Left colon (tissue), 2 donors: ENCODE data around the gene ARHGAP18. TPM values are rescaled to one million over a fixed set of nuclear protein-coding genes. Genes with fewer than 3 reads are reported as not detected.

Experiments
- ATAC-seq: fragments of 200-7000 bp; cut with Tn5 transposase; one replicate; pipeline ENCODE4 v1.9.1; 2020; ENCODE audit warnings: mild to moderate bottlenecking, moderate library complexity
- DNase-seq, 2 donors: peaks; one replicate each; pipeline ENCODE4 v3.0.0-alpha.2; 2020
- intact Hi-C, 2 donors: fragments of 100-400 bp; cut with DNase I in 1 of 2; cut with micrococcal nuclease in 1 of 2; formaldehyde crosslinking; loops; one replicate each; pipeline versions ENCODE4 v1.11.2 to v1.14.0; 2022; cut with DNase I, micrococcal nuclease
- total RNA-seq, 2 donors: library from RNA; stranded (reverse); fragmentation: NEBNext Ultra II Directional; extraction: Animal tissue kit (Norgen Biotek cat#: 25700); gene quantifications; one replicate each; pipeline ENCODE4 v1.2.1, GENCODE V29; 2021
- donor health status: DM: no; HTN: no; CAD: no.
- donor health status: DM: yes; HTN: yes; CAD: no.

Gene ARHGAP18
- total RNA-seq, 2 donors from 2014 or later = 19.9 to 26.9 TPM

- no peak for ATAC-seq
- DNase-seq = no peak
- intact Hi-C loops = no loop called here
These were observed 12.2 kb downstream of the ARHGAP18 start for GRCh38 chr6:129697788-129698187.

DNA sequence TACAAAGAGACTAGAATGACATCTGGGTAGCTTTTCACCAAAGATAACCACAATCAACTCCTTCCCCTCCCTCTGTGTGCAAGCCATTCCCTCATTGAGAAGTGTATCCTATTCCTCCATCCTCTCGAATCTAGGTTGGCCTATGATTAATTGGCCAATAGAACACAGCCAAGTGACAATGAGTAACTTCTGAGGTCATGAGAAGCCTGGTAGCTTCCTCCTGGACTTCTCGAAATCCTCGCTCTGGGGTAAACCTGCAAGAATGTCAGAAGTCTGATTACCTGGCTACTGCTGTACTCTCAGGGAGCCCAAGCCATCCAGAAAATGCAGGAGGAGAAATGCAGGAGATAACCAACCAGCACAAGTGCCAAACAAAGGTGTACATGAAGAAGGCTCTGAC is 13.1 kb downstream of the ARHGAP18 start:
- DNase-seq (no peak), ATAC-seq (no peak)
- intact Hi-C loops = no loop called here

GRCh38 chr6:129696028-129696418 is 14.0 kb downstream of the ARHGAP18 start:
- DNase-seq (no peak), ATAC-seq (no peak)
- intact Hi-C loops = no loop called here

GRCh38 chr6:129695373-129696027 is 14.5 kb downstream of the ARHGAP18 start:
- ATAC-seq (peak; percentile 71), DNase-seq (no peak)
- intact Hi-C loops = no loop called here

DNA sequence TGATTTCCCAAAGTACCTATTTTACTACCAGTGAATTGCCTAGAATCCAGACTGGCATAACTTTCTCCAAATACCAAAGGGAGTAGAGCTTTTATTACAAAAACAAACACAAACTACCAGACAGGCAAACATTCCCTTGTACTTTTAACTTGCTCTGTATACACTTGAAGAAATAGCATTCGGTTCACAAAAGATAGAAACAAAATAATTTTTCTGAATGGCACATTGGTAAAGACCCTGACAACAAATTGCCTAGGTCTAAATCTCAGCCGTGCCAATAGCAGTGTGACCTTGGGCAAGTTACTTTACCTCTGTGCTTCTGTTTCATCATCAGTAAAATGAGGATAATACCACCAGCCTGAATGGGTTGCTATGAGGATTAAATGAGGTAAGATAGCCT is 15.9 kb downstream of the ARHGAP18 start:
- intact Hi-C loops = no loop called here
- ATAC-seq (peak; percentile 77), DNase-seq (no peak)

- intact Hi-C loops = no loop called here
- no peak for ATAC-seq
- no peak for DNase-seq
These were observed 17.5 kb downstream of the ARHGAP18 start for GRCh38 chr6:129692467-129692866.

GRCh38 chr6:129691709-129692108 is 18.3 kb downstream of the ARHGAP18 start:
- intact Hi-C loops = no loop called here
- DNase-seq (no peak), ATAC-seq (no peak)

GRCh38 chr6:129691043-129691640 is 18.8 kb downstream of the ARHGAP18 start:
- DNase-seq (no peak), ATAC-seq (no peak)
- intact Hi-C loops = no loop called here

DNA sequence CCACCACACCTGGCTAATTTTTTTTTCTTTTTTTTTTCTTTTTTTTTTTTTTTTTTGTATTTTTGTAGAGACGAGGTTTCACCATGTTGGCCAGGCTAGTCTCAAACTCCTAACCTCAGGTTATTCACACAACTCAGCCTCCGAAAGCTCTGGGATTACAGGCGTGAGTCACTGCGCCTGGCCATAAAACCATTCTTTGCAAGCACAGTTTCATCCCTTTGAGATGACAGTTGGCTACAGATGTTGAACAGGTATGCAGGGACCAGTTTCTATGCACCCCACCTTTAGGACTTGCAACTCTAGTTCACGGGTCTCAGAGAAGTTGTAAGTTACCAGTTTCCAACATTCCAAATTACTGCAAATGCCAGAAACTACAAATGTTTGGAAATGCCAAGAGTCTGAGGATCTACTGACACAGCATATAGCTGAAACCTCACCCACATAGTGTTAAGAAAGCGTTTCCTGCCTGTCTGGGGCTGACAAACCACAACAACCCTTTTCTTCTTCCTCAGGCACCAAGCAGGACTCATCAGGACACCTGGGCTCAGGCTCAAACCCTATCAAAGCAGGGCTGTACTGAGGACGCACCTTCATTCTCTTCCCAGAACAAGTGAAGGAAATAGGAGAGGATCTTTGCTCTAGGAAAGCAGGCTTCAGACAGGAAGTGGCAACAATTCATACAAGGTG is 22.9 kb downstream of the ARHGAP18 start:
- intact Hi-C loops = no loop called here
- peak; percentile 33 for ATAC-seq

GRCh38 chr6:129685662-129686031 is 24.3 kb downstream of the ARHGAP18 start:
- intact Hi-C loops = no loop called here
- DNase-seq (no peak), ATAC-seq (no peak)

More for the DNA sequence above, 22.9 kb downstream of the ARHGAP18 start:
- DNase-seq = no peak

DNA sequence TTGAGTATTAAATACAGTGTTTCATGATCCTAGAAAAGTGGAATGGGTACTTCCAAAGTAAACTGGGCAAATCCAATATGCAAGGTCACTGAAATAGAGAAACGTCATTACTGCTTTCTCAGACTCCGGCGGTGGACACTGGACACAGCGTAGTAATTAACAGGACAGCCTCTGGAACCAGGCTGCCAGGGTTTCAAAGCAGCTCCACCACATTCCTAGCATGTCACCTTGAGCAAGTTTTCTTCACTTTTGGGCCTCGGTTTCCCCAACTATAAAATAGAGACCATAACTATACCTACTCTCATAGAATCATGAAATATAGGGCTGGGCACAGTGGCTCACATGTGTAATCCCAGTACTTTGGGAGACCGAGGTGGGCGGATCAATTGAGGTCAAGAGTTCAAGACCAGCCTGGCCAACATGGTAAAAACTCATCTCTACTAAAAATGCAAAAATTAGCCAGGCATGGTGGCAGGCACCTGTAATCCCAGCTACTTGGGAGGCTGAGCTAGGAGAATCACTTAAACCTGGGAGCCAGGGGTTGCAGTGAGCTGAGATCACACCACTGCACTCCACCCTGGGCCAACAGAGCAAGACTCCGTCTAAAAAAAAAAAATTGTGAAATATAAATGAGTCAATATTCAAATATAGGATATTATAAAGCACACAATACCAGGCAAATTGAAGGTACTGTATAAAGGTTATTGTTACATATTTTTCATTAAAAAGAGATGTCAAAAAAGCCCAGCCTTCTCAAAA is 24.9 kb downstream of the ARHGAP18 start:
- intact Hi-C loops = no loop called here
- ATAC-seq (no peak), DNase-seq (no peak)

DNA sequence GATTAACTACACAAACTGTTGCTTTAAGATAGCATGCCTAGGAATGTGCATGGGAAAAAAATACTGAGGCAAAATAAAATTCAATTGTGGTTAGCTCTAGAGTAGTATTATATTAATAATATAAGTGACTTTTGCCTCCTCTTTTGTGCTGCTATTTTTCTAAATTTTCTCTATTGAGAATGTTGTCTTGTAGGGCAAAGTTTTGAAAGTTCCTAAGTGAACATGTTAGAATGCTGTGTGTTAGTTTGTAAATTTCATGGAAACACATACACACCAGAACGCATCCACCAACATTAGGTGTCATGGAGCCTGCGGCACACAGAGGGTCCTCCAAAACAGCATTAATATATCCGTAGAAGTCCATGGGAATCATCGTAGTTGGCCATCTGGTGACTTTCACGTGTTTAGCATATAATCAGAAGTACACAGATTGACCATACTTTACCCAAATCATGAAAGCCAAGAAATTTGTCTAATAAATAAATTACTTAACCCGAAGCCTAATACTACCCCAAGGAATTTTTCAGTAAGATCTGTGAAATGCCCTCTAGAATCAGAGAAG is 25.6 kb downstream of the ARHGAP18 start:
- ATAC-seq = no peak
- intact Hi-C loops = no loop called here

DNA sequence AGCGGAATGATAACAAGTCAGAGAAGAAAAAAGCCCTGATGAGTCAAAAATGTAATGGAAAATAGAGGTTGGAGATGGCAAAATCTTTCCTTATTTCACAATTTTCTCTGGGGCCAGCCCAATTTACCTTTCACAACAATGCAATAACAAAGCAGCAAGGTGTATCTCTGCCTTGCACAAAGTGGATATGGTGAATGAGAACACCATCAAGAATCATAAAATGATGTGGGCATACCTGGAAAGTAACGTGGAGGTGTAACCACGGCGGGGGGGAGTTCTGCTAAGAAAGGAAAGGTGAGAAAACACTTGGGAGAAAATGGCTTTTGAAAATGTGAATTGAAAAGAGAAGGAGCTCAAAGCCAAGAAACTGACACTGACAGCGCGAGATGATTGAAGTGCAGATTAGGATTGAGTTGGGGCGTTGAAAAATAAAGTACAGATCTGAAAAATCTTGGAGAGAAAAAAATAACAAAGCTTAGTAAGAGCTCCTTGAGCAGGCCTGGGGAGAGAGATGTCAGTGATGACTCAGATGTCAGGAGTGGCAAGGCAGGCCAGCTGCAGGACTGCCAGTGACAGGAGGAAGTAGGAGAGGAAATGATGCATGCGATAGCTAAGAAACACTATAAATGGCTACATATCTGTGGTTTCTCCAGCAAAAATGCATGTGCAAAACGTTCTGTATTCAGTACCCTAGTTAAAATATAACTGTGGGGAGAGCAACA is 26.2 kb downstream of the ARHGAP18 start:
- ATAC-seq (peak; percentile 98), DNase-seq (peak; percentile 60 to 81)
- intact Hi-C loops = no loop called here

More for the DNA sequence above, 25.6 kb downstream of the ARHGAP18 start:
- no peak for DNase-seq

DNA sequence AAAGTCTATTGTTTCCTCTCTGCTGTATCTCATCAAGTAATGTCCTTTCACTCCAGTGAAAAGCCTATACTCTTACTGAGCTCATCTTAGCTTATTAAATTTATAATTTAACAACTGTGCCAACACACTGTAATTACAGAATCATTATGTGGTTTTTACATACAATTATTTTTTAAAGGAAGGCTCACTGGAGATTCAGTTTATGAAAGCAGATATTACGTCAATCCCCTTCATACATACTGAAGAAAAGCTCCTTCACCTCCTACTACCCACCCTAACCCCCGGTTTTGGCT is 28.1 kb downstream of the ARHGAP18 start:
- intact Hi-C loops = no loop called here
- no peak for DNase-seq
- no peak for ATAC-seq

DNA sequence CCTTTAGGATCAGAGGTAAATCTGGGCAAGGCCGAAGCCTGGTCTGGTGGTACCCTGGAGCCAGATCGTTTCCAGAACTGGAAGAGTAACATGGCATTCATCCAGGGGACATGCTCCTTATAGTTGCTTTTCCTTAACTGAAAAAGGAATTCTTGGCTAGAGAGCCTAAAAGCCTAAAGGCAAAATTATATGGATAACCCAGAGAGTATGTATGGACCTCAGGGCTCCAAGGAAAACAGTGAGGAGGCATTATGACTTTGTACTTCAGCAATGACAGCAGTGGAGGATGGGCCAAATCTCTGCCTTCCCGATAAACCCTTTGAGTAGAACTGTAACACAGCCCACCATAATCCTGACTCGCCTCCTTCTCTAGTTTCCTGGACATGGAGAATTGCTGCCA is 29.3 kb downstream of the ARHGAP18 start:
- intact Hi-C loops = no loop called here
- no peak for ATAC-seq
- DNase-seq = no peak

GRCh38 chr6:129679758-129680157 is 30.2 kb downstream of the ARHGAP18 start:
- DNase-seq (no peak), ATAC-seq (no peak)
- intact Hi-C loops = no loop called here

- DNase-seq (no peak), ATAC-seq (no peak)
These were observed 30.7 kb downstream of the ARHGAP18 start for GRCh38 chr6:129679275-129679674.

GRCh38 chr6:129678463-129678862 is 31.5 kb downstream of the ARHGAP18 start:
- ATAC-seq (no peak), DNase-seq (no peak)
- intact Hi-C loops = no loop called here

More at GRCh38 chr6:129679275-129679674, 30.7 kb downstream of the ARHGAP18 start:
- intact Hi-C loops = no loop called here
